Left lung (tissue), 10 donors: ENCODE data around the gene MRPS12. TPM values are rescaled to one million over a fixed set of nuclear protein-coding genes. Genes with fewer than 3 reads are reported as not detected.

Source experiments
- ATAC-seq: fragments of 200-7000 bp; cut with Tn5 transposase; one replicate; pipeline ENCODE4 v1.9.1; 2020; ENCODE audit warnings: moderate library complexity
- DNase-seq, 4 donors: peaks; one replicate each; pipeline ENCODE4 v3.0.0-alpha.2; 2013 to 2020
- H3K27ac ChIP-seq, 2 donors: fragments of 200-600 bp; sonication (generic) in 1 of 2; one replicate each; pipeline versions ENCODE4 v1.5.0 to v1.8.0; 2020 to 2021
- H3K27me3 ChIP-seq, 2 donors: fragments of 200-600 bp; sonication (generic) in 1 of 2; one replicate each; pipeline versions ENCODE4 v1.5.0 to v1.8.0; 2020 to 2021
- H3K36me3 ChIP-seq, 2 donors: fragments of 200-600 bp; sonication (generic) in 1 of 2; one replicate each; pipeline versions ENCODE4 v1.5.0 to v1.8.0; 2020 to 2021
- H3K4me1 ChIP-seq, 2 donors: fragments of 200-600 bp; one replicate each; pipeline ENCODE4 v1.8.0; 2021
- H3K4me3 ChIP-seq, 2 donors: fragments of 200-600 bp; sonication (generic) in 1 of 2; one replicate each; pipeline versions ENCODE4 v1.5.0 to v1.8.0; 2020 to 2021; ENCODE audit warnings: mild to moderate bottlenecking in 1 of 2
- H3K9me3 ChIP-seq, 2 donors: fragments of 200-600 bp; sonication (generic) in 1 of 2; one replicate each; pipeline versions ENCODE4 v1.5.0 to v1.8.0; 2020 to 2021
- CTCF ChIP-seq, 2 donors: fragments of 200-600 bp; sonication (generic) in 1 of 2; IDR thresholded peaks; one replicate each; pipeline versions ENCODE4 v1.5.0 to v1.8.0; 2021; ENCODE audit warnings: antibody characterized with exemption in 2 of 2
- intact Hi-C, 2 donors: fragments of 100-400 bp; cut with DNase I; formaldehyde crosslinking; loops; one replicate each; pipeline versions ENCODE4 v1.11.2 to v1.14.2; 2022
- polyA plus RNA-seq, 6 donors: library from polyadenylated mRNA; unstranded; fragments of 120-200 nt; gene quantifications; one replicate each; pipeline ENCODE4 v1.2.1, GENCODE V29; 2013; ENCODE audit not compliant: insufficient read length in 6 of 6
- total RNA-seq, 2 donors: library from RNA; stranded (reverse); fragmentation: NEBNext Ultra II Directional; extraction: Animal tissue kit (Norgen Biotek cat#: 25700); gene quantifications; one replicate each; pipeline ENCODE4 v1.2.1, GENCODE V29; 2021
- donor health status: DM: no; HTN: yes; CAD: no.
- donor health status: DM: no; HTN: no; CAD: no.

MRPS12 gene
- total and polyA plus RNA-seq, 8 donors = 11.8 to 39.8 (median 16.8) TPM

- ATAC-seq (no peak), DNase-seq (no peak)
- Histone ChIP-seq H3K27ac (no peak overlapping the region), H3K4me1 (peaks cover 7 to 38% of the 10 kb centered on the region in 2 donors), H3K9me3 (no peaks in the 10 kb centered on the region), H3K27me3 (no peaks in the 10 kb centered on the region), H3K36me3 (peaks cover 0 to 29% of the 10 kb centered on the region in 2 donors), H3K4me3 (peak overlapping the region in 1 of 2 donors; percentile 78)
- intact Hi-C loops = no loop called here
- no peak for TF ChIP-seq CTCF (IDR thresholded peaks at IDR 0.05)
These were observed 29.1 kb upstream of the MRPS12 start for GRCh38 chr19:38901683-38902082.

GRCh38 chr19:38904581-38905539 lies 25.9 kb upstream of the MRPS12 start:
- Histone ChIP-seq H3K36me3 (peaks cover 0 to 57% of the 10 kb centered on the region in 2 donors), H3K27me3 (no peaks in the 10 kb centered on the region), H3K4me1 (peaks cover 7 to 18% of the 10 kb centered on the region in 2 donors), H3K27ac (no peak overlapping the region), H3K9me3 (no peaks in the 10 kb centered on the region), H3K4me3 (no peak overlapping the region)
- DNase-seq = no peak
- intact Hi-C loops = no loop called here
- no peak for ATAC-seq
- TF ChIP-seq CTCF (IDR thresholded peaks at IDR 0.05) = no peak

- TF ChIP-seq CTCF (IDR thresholded peaks at IDR 0.05) = no peak
- Histone ChIP-seq H3K36me3 (peaks cover 0 to 57% of the 10 kb centered on the region in 2 donors), H3K9me3 (no peaks in the 10 kb centered on the region), H3K4me3 (no peak overlapping the region), H3K4me1 (peaks cover 4 to 15% of the 10 kb centered on the region in 2 donors), H3K27me3 (no peaks in the 10 kb centered on the region), H3K27ac (no peak overlapping the region)
- intact Hi-C loops = no loop called here
- ATAC-seq = no peak
- DNase-seq = no peak
These were observed 25.1 kb upstream of the MRPS12 start for GRCh38 chr19:38905620-38906019.

- H3K9me3 ChIP-seq = no peaks in the 10 kb centered on the region
- H3K4me1 ChIP-seq = peaks cover 0 to 4% of the 10 kb centered on the region in 2 donors
- TF ChIP-seq CTCF (IDR thresholded peaks at IDR 0.05) = no peak
- peaks cover 0 to 15% of the 10 kb centered on the region in 2 donors for H3K27me3 ChIP-seq
- intact Hi-C loops = no loop called here
- H3K4me3 ChIP-seq = no peak overlapping the region
- DNase-seq = no peak
- no peak for ATAC-seq
- no peak overlapping the region for H3K27ac ChIP-seq
- peaks cover 0 to 57% of the 10 kb centered on the region in 2 donors for H3K36me3 ChIP-seq
These were observed 23.5 kb upstream of the MRPS12 start for GRCh38 chr19:38907227-38907626.

GRCh38 chr19:38907670-38908069 lies 23.1 kb upstream of the MRPS12 start:
- H3K4me3 ChIP-seq = no peak overlapping the region
- no peak for ATAC-seq
- H3K27ac ChIP-seq = no peak overlapping the region
- no peak for TF ChIP-seq CTCF (IDR thresholded peaks at IDR 0.05)
- H3K27me3 ChIP-seq = peaks cover 0 to 18% of the 10 kb centered on the region in 2 donors
- DNase-seq = no peak
- H3K9me3 ChIP-seq = no peaks in the 10 kb centered on the region
- intact Hi-C loops = no loop called here
- peaks cover 0 to 57% of the 10 kb centered on the region in 2 donors for H3K36me3 ChIP-seq
- H3K4me1 ChIP-seq = peaks cover 0 to 4% of the 10 kb centered on the region in 2 donors
